ENCODE data around the gene TROAP. TPM values are rescaled to one million over a fixed set of nuclear protein-coding genes. Genes with fewer than 3 reads are reported as not detected.
A peak's percentile ranks its signal among the peaks of the same experiment; 100 is the strongest.

Gene TROAP
- total RNA-seq, 1 experiment from 2014 or later = 75.3 TPM

DNA sequence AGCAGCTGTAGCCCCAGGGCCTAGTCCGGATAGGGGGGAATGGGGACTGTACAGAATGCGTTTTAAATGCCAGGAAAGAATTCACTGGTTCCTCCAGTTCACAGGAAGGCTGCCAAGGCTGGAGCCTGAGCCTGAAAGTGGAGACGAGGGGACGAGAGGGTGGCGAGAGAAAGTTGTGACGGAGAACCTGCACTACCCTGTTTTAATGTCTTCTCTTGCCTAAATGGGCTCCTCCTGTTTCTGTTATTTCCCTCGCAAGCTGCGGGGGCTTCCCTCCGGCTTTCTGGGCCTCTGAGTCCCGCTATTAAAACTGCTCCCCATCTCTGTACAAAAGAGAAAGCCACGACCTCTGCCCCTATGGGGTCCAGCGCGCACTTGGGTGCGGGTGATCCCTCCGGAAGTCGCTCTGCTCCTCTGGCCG is 9.4 kb downstream of the TROAP start:
- Histone ChIP-seq H3K4ac (ENCODE audit: low read depth, low read length) (no peak overlapping the region), H2BK20ac (ENCODE audit: low read depth, low read length, poor library complexity, severe bottlenecking) (no peak overlapping the region), H3K4me1 (ENCODE audit: insufficient read depth, low read length) (no peaks in the 10 kb centered on the region), H3T11ph (ENCODE audit: low read length) (no peak overlapping the region), H3K23ac (ENCODE audit: insufficient read length, low read depth, low read length) (no peak overlapping the region), H3K23me2 (ENCODE audit: insufficient read length, low read depth, low read length, poor library complexity, severe bottlenecking) (peaks cover 9% of the 10 kb centered on the region), H3K4me2 (ENCODE audit: insufficient read depth, insufficient read length, low read length) (no peak overlapping the region), H2BK15ac (ENCODE audit: low read depth, low read length) (no peak overlapping the region), H2AK5ac (ENCODE audit: insufficient read length, low read length) (no peak overlapping the region), H3K27ac (ENCODE audit: insufficient read length, low read depth, low read length) (no peak overlapping the region), H3K14ac (ENCODE audit: insufficient read depth, low read length) (no peak overlapping the region), H3K27me3 (ENCODE audit: insufficient read depth, low read length) (peaks cover 28% of the 10 kb centered on the region; the same call in 1 of the 2 replicates), H4K5ac (ENCODE audit: insufficient read length, low read depth, low read length) (no peak overlapping the region), H4K91ac (ENCODE audit: insufficient read length, low read depth, low read length) (no peak overlapping the region), H4K20me1 (ENCODE audit: control insufficient read depth, insufficient read depth, insufficient read length) (no peaks in the 10 kb centered on the region), H3K9me3 (ENCODE audit: control insufficient read depth, low read depth, low read length) (no peaks in the 10 kb centered on the region), H3K79me2 (ENCODE audit: insufficient read depth, low read length) (no peaks in the 10 kb centered on the region), H2BK5ac (ENCODE audit: insufficient read length, low read length) (no peak overlapping the region), H3K79me1 (ENCODE audit: insufficient read depth, low read depth, low read length, poor library complexity, severe bottlenecking) (no peaks in the 10 kb centered on the region), H4K8ac (replicated peaks; ENCODE audit: insufficient read length, low read depth, low read length) (no peak overlapping the region), H3K9ac (ENCODE audit: extremely low read depth, insufficient read length, low read length) (no peak overlapping the region), H2BK120ac (ENCODE audit: low read depth, low read length, poor library complexity, severe bottlenecking) (no peak overlapping the region), H3K56ac (ENCODE audit: insufficient read length, low read depth, low read length) (no peak overlapping the region), H2AFZ (ENCODE audit: low read length) (no peak overlapping the region), H3K18ac (ENCODE audit: insufficient read length, low read depth, low read length) (no peak overlapping the region), H2BK12ac (ENCODE audit: insufficient read length, low read depth, low read length) (no peak overlapping the region)
- Mint-ChIP-seq H3K27me3 (ENCODE audit: low read depth) (peaks cover 50% of the 10 kb centered on the region), H3K36me3 (ENCODE audit: insufficient read depth in 1 of 3, low read depth in 3 of 3) (peaks cover 11 to 33% (median 33%) of the 10 kb centered on the region in 3 experiments; a peak in 6 of 7 replicates), H3K4me3 (peak overlapping the region in 1 of 2 experiments; percentile 75; a peak in 2 of 5 replicates), H3K27ac (no peak overlapping the region), H3K4me1 (peaks cover 3 to 8% of the 10 kb centered on the region in 2 experiments), H3K9me3 (peaks cover 0 to 3% of the 10 kb centered on the region in 2 experiments; a peak in 1 of 5 replicates)
- WGBS (ENCODE audit: extremely low coverage, insufficient read length, low lambda C conversion rate) = no CpG with 5 or more reads among the region's 17 CpGs
- DNase-seq = no peak
- TF ChIP-seq, protein P1, sequence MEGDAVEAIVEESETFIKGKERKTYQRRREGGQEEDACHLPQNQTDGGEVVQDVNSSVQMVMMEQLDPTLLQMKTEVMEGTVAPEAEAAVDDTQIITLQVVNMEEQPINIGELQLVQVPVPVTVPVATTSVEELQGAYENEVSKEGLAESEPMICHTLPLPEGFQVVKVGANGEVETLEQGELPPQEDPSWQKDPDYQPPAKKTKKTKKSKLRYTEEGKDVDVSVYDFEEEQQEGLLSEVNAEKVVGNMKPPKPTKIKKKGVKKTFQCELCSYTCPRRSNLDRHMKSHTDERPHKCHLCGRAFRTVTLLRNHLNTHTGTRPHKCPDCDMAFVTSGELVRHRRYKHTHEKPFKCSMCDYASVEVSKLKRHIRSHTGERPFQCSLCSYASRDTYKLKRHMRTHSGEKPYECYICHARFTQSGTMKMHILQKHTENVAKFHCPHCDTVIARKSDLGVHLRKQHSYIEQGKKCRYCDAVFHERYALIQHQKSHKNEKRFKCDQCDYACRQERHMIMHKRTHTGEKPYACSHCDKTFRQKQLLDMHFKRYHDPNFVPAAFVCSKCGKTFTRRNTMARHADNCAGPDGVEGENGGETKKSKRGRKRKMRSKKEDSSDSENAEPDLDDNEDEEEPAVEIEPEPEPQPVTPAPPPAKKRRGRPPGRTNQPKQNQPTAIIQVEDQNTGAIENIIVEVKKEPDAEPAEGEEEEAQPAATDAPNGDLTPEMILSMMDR (conservative IDR thresholded peaks at IDR 0.05) = no peak

Data from H9 (cell line).